Measurements from ENCODE around the gene TKT. TPM values are rescaled to one million over a fixed set of nuclear protein-coding genes. Genes with fewer than 3 reads are reported as not detected.
"Not testable (repeated sequence)": the region's sequence is repeated elsewhere in the genome, so short reads cannot be mapped to it uniquely, and the experiment has no call there.

TKT gene
- total RNA-seq, 1 experiment from 2014 or later, result 339 TPM

GRCh38 chr3:53269888-53270880 lies 14.4 kb upstream of the TKT start:
- Mint-ChIP-seq H3K36me3 (ENCODE audit: insufficient read depth, unreplicated experiment) (peaks cover 9% of the 10 kb centered on the region), H3K4me3 (ENCODE audit: unreplicated experiment) (peak overlapping the region; percentile 7), H3K9me3 (ENCODE audit: unreplicated experiment) (no peaks in the 10 kb centered on the region), H3K4me1 (ENCODE audit: low read depth, unreplicated experiment) (peaks cover 29% of the 10 kb centered on the region), H3K27me3 (ENCODE audit: insufficient read depth, unreplicated experiment) (no peaks in the 10 kb centered on the region), H3K27ac (ENCODE audit: unreplicated experiment) (peak overlapping the region; percentile 90)
- H3K27me3 ChIP-seq (replicated peaks; ENCODE audit: control insufficient read depth, insufficient read depth, low read length), result no peaks in the 10 kb centered on the region
- DNase-seq, result peak; percentile 87 to 95
- TF ChIP-seq, protein P1, sequence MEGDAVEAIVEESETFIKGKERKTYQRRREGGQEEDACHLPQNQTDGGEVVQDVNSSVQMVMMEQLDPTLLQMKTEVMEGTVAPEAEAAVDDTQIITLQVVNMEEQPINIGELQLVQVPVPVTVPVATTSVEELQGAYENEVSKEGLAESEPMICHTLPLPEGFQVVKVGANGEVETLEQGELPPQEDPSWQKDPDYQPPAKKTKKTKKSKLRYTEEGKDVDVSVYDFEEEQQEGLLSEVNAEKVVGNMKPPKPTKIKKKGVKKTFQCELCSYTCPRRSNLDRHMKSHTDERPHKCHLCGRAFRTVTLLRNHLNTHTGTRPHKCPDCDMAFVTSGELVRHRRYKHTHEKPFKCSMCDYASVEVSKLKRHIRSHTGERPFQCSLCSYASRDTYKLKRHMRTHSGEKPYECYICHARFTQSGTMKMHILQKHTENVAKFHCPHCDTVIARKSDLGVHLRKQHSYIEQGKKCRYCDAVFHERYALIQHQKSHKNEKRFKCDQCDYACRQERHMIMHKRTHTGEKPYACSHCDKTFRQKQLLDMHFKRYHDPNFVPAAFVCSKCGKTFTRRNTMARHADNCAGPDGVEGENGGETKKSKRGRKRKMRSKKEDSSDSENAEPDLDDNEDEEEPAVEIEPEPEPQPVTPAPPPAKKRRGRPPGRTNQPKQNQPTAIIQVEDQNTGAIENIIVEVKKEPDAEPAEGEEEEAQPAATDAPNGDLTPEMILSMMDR (IDR thresholded peaks at IDR 0.05; ENCODE audit: insufficient read depth in 1 of 2, low read depth in 1 of 2, low read length in 1 of 2, severe bottlenecking in 1 of 2, unreplicated experiment in 1 of 2), result no peak
- no TSS peak for BruUV-seq (replicated peaks)
- no peaks in the 10 kb centered on the region for H3K9me3 ChIP-seq
- peaks cover 36% of the 10 kb centered on the region for H3K4me1 ChIP-seq
- H3K4me3 ChIP-seq (ENCODE audit: low read depth, low read length), result no peak overlapping the region
- POLR2A ChIA-PET, result interaction anchor here (1.0 kb wide), 2 partner anchors 11 to 15 kb away, joined by 3 to 5 read pairs; no protein-coding TSS in a partner anchor
- H3K36me3 ChIP-seq (ENCODE audit: control insufficient read depth, insufficient read depth, low read length), result no peaks in the 10 kb centered on the region
- CTCF ChIA-PET, result no interaction called here
- intact Hi-C loops (cut with micrococcal nuclease; ENCODE audit: unreplicated experiment), result loop anchor here (2.0 to 10.0 kb wide), 4 partner anchors 15 to 155 kb away; no protein-coding TSS in a partner anchor

- intact Hi-C loops (cut with micrococcal nuclease; ENCODE audit: unreplicated experiment), result loop anchor here (5.0 kb wide), 1 partner anchor 112 kb away; no protein-coding TSS in a partner anchor
- H3K9me3 ChIP-seq; BruUV-seq (replicated peaks); POLR2A ChIA-PET; H3K27me3 ChIP-seq (replicated peaks; ENCODE audit: control insufficient read depth, insufficient read depth, low read length); H3K4me3 Mint-ChIP-seq (ENCODE audit: unreplicated experiment); DNase-seq; H3K9me3 Mint-ChIP-seq (ENCODE audit: unreplicated experiment); CTCF ChIA-PET; H3K4me3 ChIP-seq (ENCODE audit: low read depth, low read length); H3K36me3 ChIP-seq (ENCODE audit: control insufficient read depth, insufficient read depth, low read length); H3K27me3 Mint-ChIP-seq (ENCODE audit: insufficient read depth, unreplicated experiment); H3K36me3 Mint-ChIP-seq (ENCODE audit: insufficient read depth, unreplicated experiment): not testable (repeated sequence)
- peaks cover 36% of the 10 kb centered on the region for H3K4me1 ChIP-seq
- peak overlapping the region; percentile 90 for H3K27ac Mint-ChIP-seq (ENCODE audit: unreplicated experiment)
- peaks cover 26% of the 10 kb centered on the region for H3K4me1 Mint-ChIP-seq (ENCODE audit: low read depth, unreplicated experiment)
These were observed 13.4 kb upstream of the TKT start for GRCh38 chr3:53269193-53269592.

DNA sequence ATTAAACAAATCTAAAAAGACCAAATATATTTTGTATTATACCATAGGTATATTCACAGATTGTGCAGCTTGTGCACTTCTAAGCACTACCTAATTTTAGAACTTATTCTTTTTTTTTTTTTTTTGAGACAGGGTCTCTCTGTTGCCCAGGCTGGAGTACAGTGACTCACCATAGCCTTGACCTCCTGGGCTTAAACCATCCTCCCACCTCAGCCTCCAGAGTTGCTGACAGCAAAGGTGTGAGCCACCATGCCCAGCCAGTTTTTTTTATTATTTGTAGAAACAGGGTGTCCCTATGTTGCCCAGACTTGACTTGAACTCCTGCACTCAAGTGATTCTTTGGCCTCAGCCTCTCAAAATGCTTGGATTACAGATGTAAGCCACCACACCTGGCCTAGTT lies 11.9 kb upstream of the TKT start:
- no peak overlapping the region for H3K4me3 ChIP-seq (ENCODE audit: low read depth, low read length)
- Mint-ChIP-seq H3K27ac (ENCODE audit: unreplicated experiment) (no peak overlapping the region), H3K4me1 (ENCODE audit: low read depth, unreplicated experiment) (peaks cover 26% of the 10 kb centered on the region), H3K27me3 (ENCODE audit: insufficient read depth, unreplicated experiment) (no peaks in the 10 kb centered on the region), H3K36me3 (ENCODE audit: insufficient read depth, unreplicated experiment) (peaks cover 7% of the 10 kb centered on the region), H3K9me3 (ENCODE audit: unreplicated experiment) (no peaks in the 10 kb centered on the region), H3K4me3 (ENCODE audit: unreplicated experiment) (no peak overlapping the region)
- no peaks in the 10 kb centered on the region for H3K36me3 ChIP-seq (ENCODE audit: control insufficient read depth, insufficient read depth, low read length)
- ChIA-PET POLR2A (no interaction called here), CTCF (no interaction called here)
- intact Hi-C loops (cut with micrococcal nuclease; ENCODE audit: unreplicated experiment), result loop anchor here (5.0 kb wide), 1 partner anchor 110 kb away; no protein-coding TSS in a partner anchor
- H3K9me3 ChIP-seq, result no peaks in the 10 kb centered on the region
- no peak for DNase-seq
- BruUV-seq (replicated peaks), result no TSS peak
- peaks cover 36% of the 10 kb centered on the region for H3K4me1 ChIP-seq
- H3K27me3 ChIP-seq (replicated peaks; ENCODE audit: control insufficient read depth, insufficient read depth, low read length), result no peaks in the 10 kb centered on the region
- TF ChIP-seq, protein P1 (IDR thresholded peaks at IDR 0.05; ENCODE audit: insufficient read depth in 1 of 2, low read depth in 1 of 2, low read length in 1 of 2, severe bottlenecking in 1 of 2, unreplicated experiment in 1 of 2), result no peak

Data from Caco-2 (cell line).